Measurements from ENCODE around the gene FXYD2.

DNA sequence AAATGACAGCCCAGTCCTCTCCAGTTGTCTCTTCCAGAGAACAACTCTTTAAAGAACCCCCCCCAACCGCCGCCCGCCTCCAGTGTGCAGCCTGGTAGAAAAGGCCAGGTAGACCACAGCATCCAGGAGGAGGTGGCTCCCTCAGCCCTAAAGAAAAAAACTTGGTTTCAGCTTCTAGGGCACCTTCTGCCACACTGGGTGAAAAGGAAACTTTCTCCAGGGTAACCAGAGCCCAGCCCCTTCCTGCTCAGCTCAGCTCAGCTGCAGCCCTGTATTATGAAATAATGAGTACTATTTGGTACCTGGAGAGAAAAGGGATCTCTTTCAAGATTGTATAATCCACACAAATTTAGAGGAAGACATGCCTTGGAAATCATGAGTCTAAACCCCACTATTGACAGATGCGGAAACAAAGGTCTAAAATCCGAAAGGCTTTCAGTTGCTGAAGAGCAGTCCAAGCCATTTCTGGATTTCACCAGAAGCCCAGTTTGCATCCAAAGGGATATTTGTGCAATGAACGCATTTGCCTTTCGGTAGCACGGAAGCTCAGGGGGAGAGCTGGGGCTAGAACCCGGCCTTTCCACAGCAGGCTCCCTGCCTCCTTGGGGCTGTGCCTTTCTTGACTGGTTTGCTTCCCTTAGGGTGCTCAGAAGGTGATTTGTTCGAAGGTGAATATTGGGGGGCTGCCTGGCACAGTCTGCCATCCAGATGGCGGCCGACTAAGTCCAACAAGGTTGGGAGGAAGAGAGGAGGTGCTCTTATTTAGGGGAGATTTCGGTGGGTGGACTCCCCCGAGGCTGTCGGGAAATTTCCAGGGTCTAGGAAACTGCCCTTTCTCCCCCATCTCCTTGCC lies 48.7 kb upstream of the FXYD2 start:
- TF ChIP-seq ZNF384 (IDR thresholded peaks at IDR 0.05) (no peak), FOXA1 (IDR thresholded peaks at IDR 0.05) (no peak), BHLHE40 (IDR thresholded peaks at IDR 0.05; ENCODE audit: borderline replicate concordance) (no peak), L3MBTL2 (conservative IDR thresholded peaks at IDR 0.05) (no peak), ARNT (IDR thresholded peaks at IDR 0.05) (no peak), CTBP1 (IDR thresholded peaks at IDR 0.05; ENCODE audit: borderline replicate concordance) (no peak), FOXM1 (IDR thresholded peaks at IDR 0.05; ENCODE audit: borderline replicate concordance) (no peak), NFRKB (IDR thresholded peaks at IDR 0.05) (no peak), HDGF (IDR thresholded peaks at IDR 0.05; ENCODE audit: borderline replicate concordance) (no peak), TARDBP (IDR thresholded peaks at IDR 0.05) (no peak), SUZ12 (IDR thresholded peaks at IDR 0.05) (no peak)
